22Rv1 (cell line): ENCODE data around the gene PER1.

Experiments used
- H3K27ac ChIP-seq: fragments of 450-650 bp; 2 replicates; pipeline ENCODE4 v1.5.1; 2017
- CTCF ChIP-seq: fragments of 450-650 bp; IDR thresholded peaks from 2 replicates; pipeline ENCODE4 v1.5.1; 2017; ENCODE audit warnings: mild to moderate bottlenecking
- ZFX ChIP-seq: fragments of 450-650 bp; IDR thresholded peaks from 2 replicates; pipeline ENCODE4 v1.6.1; 2017; ENCODE audit warnings: antibody characterized with exemption, borderline replicate concordance

Gene PER1

GRCh38 chr17:8152112-8152775 lies at the start of gene PER1:
PER1 (minus strand) TSS chr17:8152404; CDS start chr17:8150706, 1,698 bp downstream.
- TF ChIP-seq CTCF (no peak), ZFX (no peak)
- peak within 1 kb of the TSS; percentile 97 for H3K27ac ChIP-seq

GRCh38 chr17:8192070-8192815 lies 40.0 kb upstream of the PER1 start:
- H3K27ac ChIP-seq, result peak overlapping the region; percentile 96

GRCh38 chr17:8190506-8190905 lies 38.3 kb upstream of the PER1 start:
- TF ChIP-seq ZFX (no peak), CTCF (no peak)
- H3K27ac ChIP-seq, result peak overlapping the region; percentile 96

More at GRCh38 chr17:8192070-8192815, 40.0 kb upstream of the PER1 start:
- TF ChIP-seq CTCF (no peak), ZFX (no peak)

- TF ChIP-seq CTCF, result peak; percentile 42
- no peak for TF ChIP-seq ZFX
- peak within 1 kb of the TSS; percentile 96 for H3K27ac ChIP-seq
These were observed 37.7 kb upstream of the PER1 start, which contains the start of gene BORCS6 for GRCh38 chr17:8189711-8190477. BORCS6 (minus strand) TSS chr17:8190180; CDS start chr17:8190140, 40 bp downstream.

GRCh38 chr17:8189041-8189710 lies 37.0 kb upstream of the PER1 start:
- H3K27ac ChIP-seq, result peak overlapping the region; percentile 96
- TF ChIP-seq ZFX (no peak), CTCF (no peak)

GRCh38 chr17:8188263-8188839 lies 36.1 kb upstream of the PER1 start:
- H3K27ac ChIP-seq, result peak overlapping the region; percentile 96

More at GRCh38 chr17:8188263-8188839, 36.1 kb upstream of the PER1 start:
- TF ChIP-seq ZFX (no peak), CTCF (no peak)
